ENCODE measurements around the gene ACAP3.

ACAP3 gene

GRCh38 chr1:1344655-1345361 is 37.1 kb upstream of the ACAP3 start:
- DNase-seq (ENCODE audit: extremely low read depth in 1 of 2, low read depth in 1 of 2) = peak in 1 of 2 donors; percentile 58

- DNase-seq (ENCODE audit: extremely low read depth in 1 of 2, low read depth in 1 of 2) = no peak
Measured at GRCh38 chr1:1343811-1344421, 36.2 kb upstream of the ACAP3 start.

- DNase-seq (ENCODE audit: extremely low read depth in 1 of 2, low read depth in 1 of 2) = no peak
Measured at GRCh38 chr1:1342584-1343115, 34.9 kb upstream of the ACAP3 start.

GRCh38 chr1:1342061-1342562 is 34.4 kb upstream of the ACAP3 start:
- DNase-seq (ENCODE audit: extremely low read depth in 1 of 2, low read depth in 1 of 2) = no peak

- DNase-seq (ENCODE audit: extremely low read depth in 1 of 2, low read depth in 1 of 2) = no peak
Measured at GRCh38 chr1:1341549-1342021, 33.9 kb upstream of the ACAP3 start.

GRCh38 chr1:1340791-1341548 is 33.2 kb upstream of the ACAP3 start:
- DNase-seq (ENCODE audit: extremely low read depth in 1 of 2, low read depth in 1 of 2) = no peak

GRCh38 chr1:1340185-1340584 is 32.5 kb upstream of the ACAP3 start:
- no peak for DNase-seq (ENCODE audit: extremely low read depth in 1 of 2, low read depth in 1 of 2)

GRCh38 chr1:1338278-1338677 is 30.5 kb upstream of the ACAP3 start:
- DNase-seq (ENCODE audit: extremely low read depth in 1 of 2, low read depth in 1 of 2) = no peak

- DNase-seq (ENCODE audit: extremely low read depth in 1 of 2, low read depth in 1 of 2) = no peak
Measured at GRCh38 chr1:1337793-1338147, 30.0 kb upstream of the ACAP3 start.

- no peak for DNase-seq (ENCODE audit: extremely low read depth in 1 of 2, low read depth in 1 of 2)
Measured at GRCh38 chr1:1336931-1337792, 29.4 kb upstream of the ACAP3 start.

- no peak for DNase-seq (ENCODE audit: extremely low read depth in 1 of 2, low read depth in 1 of 2)
Measured at GRCh38 chr1:1336446-1336845, 28.7 kb upstream of the ACAP3 start.

GRCh38 chr1:1335792-1336248 is 28.1 kb upstream of the ACAP3 start:
- DNase-seq (ENCODE audit: extremely low read depth in 1 of 2, low read depth in 1 of 2) = no peak

GRCh38 chr1:1335283-1335682 is 27.6 kb upstream of the ACAP3 start:
- DNase-seq (ENCODE audit: extremely low read depth in 1 of 2, low read depth in 1 of 2) = no peak

- no peak for DNase-seq (ENCODE audit: extremely low read depth in 1 of 2, low read depth in 1 of 2)
Measured at GRCh38 chr1:1334835-1335234, 27.1 kb upstream of the ACAP3 start.

GRCh38 chr1:1333551-1334241 is 26.0 kb upstream of the ACAP3 start:
- DNase-seq (ENCODE audit: extremely low read depth in 1 of 2, low read depth in 1 of 2) = no peak

- DNase-seq (ENCODE audit: extremely low read depth in 1 of 2, low read depth in 1 of 2) = no peak
Measured at GRCh38 chr1:1332774-1333480, 25.2 kb upstream of the ACAP3 start.

- no peak for DNase-seq (ENCODE audit: extremely low read depth in 1 of 2, low read depth in 1 of 2)
Measured at GRCh38 chr1:1332031-1332755, 24.5 kb upstream of the ACAP3 start.

Data from stimulated activated CD8-positive, alpha-beta memory T cell treated with anti-CD3 and anti-CD28 coated beads, Interleukin-7, amount 100 ng/mL, for 48 hours (primary cell).